ENCODE data around the gene WFS1.

Gene WFS1

GRCh38 chr4:6280365-6280996 is 10.8 kb downstream of the WFS1 start:
- DNase-seq (ENCODE audit: low read depth, low spot score): peak; percentile 39

GRCh38 chr4:6281436-6282313 is 12.0 kb downstream of the WFS1 start:
- no peak for DNase-seq (ENCODE audit: low read depth, low spot score)

- DNase-seq (ENCODE audit: low read depth, low spot score): no peak
Measured at GRCh38 chr4:6282314-6282771, 12.7 kb downstream of the WFS1 start.

GRCh38 chr4:6283282-6283681 is 13.6 kb downstream of the WFS1 start:
- no peak for DNase-seq (ENCODE audit: low read depth, low spot score)

- no peak for DNase-seq (ENCODE audit: low read depth, low spot score)
Measured at GRCh38 chr4:6287017-6287788, 17.6 kb downstream of the WFS1 start.

- DNase-seq (ENCODE audit: low read depth, low spot score): no peak
Measured at GRCh38 chr4:6288342-6288741, 18.7 kb downstream of the WFS1 start.

GRCh38 chr4:6288871-6289270 is 19.2 kb downstream of the WFS1 start:
- no peak for DNase-seq (ENCODE audit: low read depth, low spot score)

GRCh38 chr4:6290256-6290655 is 20.6 kb downstream of the WFS1 start:
- DNase-seq (ENCODE audit: low read depth, low spot score): no peak

- peak; percentile 9 for DNase-seq (ENCODE audit: low read depth, low spot score)
Measured at GRCh38 chr4:6290769-6291547, 21.3 kb downstream of the WFS1 start.

GRCh38 chr4:6291784-6292297 is 22.2 kb downstream of the WFS1 start:
- no peak for DNase-seq (ENCODE audit: low read depth, low spot score)

- no peak for DNase-seq (ENCODE audit: low read depth, low spot score)
Measured at GRCh38 chr4:6292376-6293096, 22.9 kb downstream of the WFS1 start.

- DNase-seq (ENCODE audit: low read depth, low spot score): no peak
Measured at GRCh38 chr4:6293097-6293445, 23.4 kb downstream of the WFS1 start.

- no peak for DNase-seq (ENCODE audit: low read depth, low spot score)
Measured at GRCh38 chr4:6293661-6294060, 24.0 kb downstream of the WFS1 start.

GRCh38 chr4:6294705-6295421 is 25.2 kb downstream of the WFS1 start:
- DNase-seq (ENCODE audit: low read depth, low spot score): no peak

- DNase-seq (ENCODE audit: low read depth, low spot score): no peak
Measured at GRCh38 chr4:6295495-6295894, 25.8 kb downstream of the WFS1 start.

GRCh38 chr4:6296026-6296425 is 26.4 kb downstream of the WFS1 start:
- no peak for DNase-seq (ENCODE audit: low read depth, low spot score)

- no peak for DNase-seq (ENCODE audit: low read depth, low spot score)
Measured at GRCh38 chr4:6297266-6297815, 27.7 kb downstream of the WFS1 start.

- DNase-seq (ENCODE audit: low read depth, low spot score): no peak
Measured at GRCh38 chr4:6298035-6298434, 28.4 kb downstream of the WFS1 start.

- no peak for DNase-seq (ENCODE audit: low read depth, low spot score)
Measured at GRCh38 chr4:6298852-6299251, 29.2 kb downstream of the WFS1 start.

- DNase-seq (ENCODE audit: low read depth, low spot score): no peak
Measured at GRCh38 chr4:6299875-6300274, 30.2 kb downstream of the WFS1 start.
